ENCODE results near the gene PSMA5. TPM values are rescaled to one million over a fixed set of nuclear protein-coding genes. Genes with fewer than 3 reads are reported as not detected.
A peak's percentile ranks its signal among the peaks of the same experiment; 100 is the strongest.

PSMA5 gene
- total and polyA plus RNA-seq, 10 of the 15 experiments (the other 5 are each of a cell fraction or from before 2014, with no cell fraction given) = 58.7 to 271 (median 187) TPM

DNA sequence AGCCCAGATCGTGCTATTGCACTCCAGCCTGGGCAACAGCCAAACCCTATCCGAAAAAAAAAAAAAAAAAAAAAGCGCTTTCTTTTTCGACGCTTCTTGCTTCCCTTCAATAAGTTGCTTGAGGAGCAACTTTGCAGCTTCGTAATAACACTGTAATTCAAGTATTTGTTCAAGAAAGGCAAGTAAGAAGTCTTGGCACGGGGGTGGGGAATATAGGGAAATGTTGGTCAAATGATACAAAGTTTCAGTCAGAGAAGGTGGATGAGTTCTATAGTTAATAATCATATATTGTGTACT, 871 bp upstream of the PSMA5 start:
- POLR2A ChIA-PET = interaction anchor here (0.6 to 1.6 kb wide), 4 partner anchors 57 to 351 kb away, joined by 4 to 7 read pairs (median 4); partner anchors contain the start of genes ATXN7L2, CYB561D1 and SARS1

More for the DNA sequence above, 871 bp upstream of the PSMA5 start:
- Histone ChIP-seq H3K27ac (ENCODE audit: control insufficient read depth, insufficient read depth) (peak overlapping the region; percentile 89; the same call in 1 of the 2 replicates), H3K9me3 (replicated peaks; ENCODE audit: control insufficient read depth, insufficient read depth, low read length) (no peaks in the 10 kb centered on the region), H3K79me2 (ENCODE audit: control insufficient read depth, insufficient read depth, low read length) (peaks cover 44% of the 10 kb centered on the region), H2AFZ (ENCODE audit: control insufficient read depth, low read depth, low read length) (peak overlapping the region; percentile 91; the same call in 1 of the 2 replicates), H3K4me1 (ENCODE audit: control insufficient read depth, insufficient read depth, low read length) (no peaks in the 10 kb centered on the region; the same call in 1 of the 2 replicates), H3K4me3 (peak overlapping the region; percentile 98), H4K20me1 (ENCODE audit: control insufficient read depth, insufficient read depth) (no peaks in the 10 kb centered on the region), H3K9ac (ENCODE audit: control insufficient read depth, insufficient read depth, low read length) (peak overlapping the region; percentile 86), H3K27me3 (replicated peaks in 1 of 2; ENCODE audit: control insufficient read depth in 2 of 2, insufficient read depth in 2 of 2, low read length in 1 of 2) (no peaks in the 10 kb centered on the region), H3K4me2 (ENCODE audit: control insufficient read depth, insufficient read depth) (peak overlapping the region; percentile 85), H3K36me3 (ENCODE audit: control insufficient read depth in 2 of 2, insufficient read depth in 2 of 2, low read length in 1 of 2) (0 out of 4 replicates have a peak, but pooled peaks cover 0 to 3% of the 10 kb centered on the region in 2 experiments)
- SMC1A ChIA-PET (ENCODE audit: uncharacterized antibody, unreplicated experiment) = interaction anchor here (0.6 to 2.1 kb wide), 6 partner anchors 11 to 106 kb away, joined by 3 to 7 read pairs (median 4); partner anchors contain the start of gene ATXN7L2
- RAD21 ChIA-PET (ENCODE audit: unreplicated experiment) = interaction anchor here (0.6 to 2.2 kb wide), 5 partner anchors 29 to 818 kb away, joined by 3 to 9 read pairs (median 3); partner anchors contain the start of gene SORT1
- FAIRE-seq (no peak), DNase-seq (ENCODE audit: low read depth, low spot score) (no peak), ATAC-seq (no peak)
- BruUV-seq (replicated peaks) = no TSS peak
- in situ Hi-C loops (cut with MboI) = no loop called here
- CTCF ChIA-PET = interaction anchor here (0.9 to 4.2 kb wide), 5 partner anchors 27 to 607 kb away, joined by 3 to 32 read pairs (median 3); partner anchors contain the start of genes CYB561D1 and STRIP1
- intact Hi-C loops (cut with micrococcal nuclease; ENCODE audit: unreplicated experiment) = loop anchor here (5.0 to 10.0 kb wide), 2 partner anchors 105 to 908 kb away; partner anchors contain the start of gene RBM15
- under 1% methylated on average over 6 of the region's 7 CpGs for WGBS (ENCODE audit: insufficient coverage, insufficient replicate concordance, low lambda C conversion rate, missing lambda C conversion rate)
- TF ChIP-seq, protein P1, sequence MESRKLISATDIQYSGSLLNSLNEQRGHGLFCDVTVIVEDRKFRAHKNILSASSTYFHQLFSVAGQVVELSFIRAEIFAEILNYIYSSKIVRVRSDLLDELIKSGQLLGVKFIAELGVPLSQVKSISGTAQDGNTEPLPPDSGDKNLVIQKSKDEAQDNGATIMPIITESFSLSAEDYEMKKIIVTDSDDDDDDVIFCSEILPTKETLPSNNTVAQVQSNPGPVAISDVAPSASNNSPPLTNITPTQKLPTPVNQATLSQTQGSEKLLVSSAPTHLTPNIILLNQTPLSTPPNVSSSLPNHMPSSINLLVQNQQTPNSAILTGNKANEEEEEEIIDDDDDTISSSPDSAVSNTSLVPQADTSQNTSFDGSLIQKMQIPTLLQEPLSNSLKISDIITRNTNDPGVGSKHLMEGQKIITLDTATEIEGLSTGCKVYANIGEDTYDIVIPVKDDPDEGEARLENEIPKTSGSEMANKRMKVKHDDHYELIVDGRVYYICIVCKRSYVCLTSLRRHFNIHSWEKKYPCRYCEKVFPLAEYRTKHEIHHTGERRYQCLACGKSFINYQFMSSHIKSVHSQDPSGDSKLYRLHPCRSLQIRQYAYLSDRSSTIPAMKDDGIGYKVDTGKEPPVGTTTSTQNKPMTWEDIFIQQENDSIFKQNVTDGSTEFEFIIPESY (IDR thresholded peaks at IDR 0.05) = no peak
- no peak for TF ChIP-seq PAX8 (IDR thresholded peaks at IDR 0.05)
- TF ChIP-seq SMAD5 (IDR thresholded peaks at IDR 0.05; ENCODE audit: low read depth) = no peak
- no peak for TF ChIP-seq CHD1 (IDR thresholded peaks at IDR 0.05; ENCODE audit: low read depth, low read length)
- TF ChIP-seq STAT1 (conservative IDR thresholded peaks at IDR 0.05) = no peak
- TF ChIP-seq NFIC (IDR thresholded peaks at IDR 0.05; ENCODE audit: low read depth, low read length) = no peak
- no peak for TF ChIP-seq HCFC1 (IDR thresholded peaks at IDR 0.05; ENCODE audit: low read length)
- TF ChIP-seq EP300 (IDR thresholded peaks at IDR 0.05; ENCODE audit: borderline replicate concordance in 1 of 2, control insufficient read depth in 1 of 2, low read depth in 2 of 2, low read length in 2 of 2) = no peak
- TF ChIP-seq SUZ12 (IDR thresholded peaks at IDR 0.05; ENCODE audit: unreplicated experiment) = no peak
- TF ChIP-seq, protein P2, sequence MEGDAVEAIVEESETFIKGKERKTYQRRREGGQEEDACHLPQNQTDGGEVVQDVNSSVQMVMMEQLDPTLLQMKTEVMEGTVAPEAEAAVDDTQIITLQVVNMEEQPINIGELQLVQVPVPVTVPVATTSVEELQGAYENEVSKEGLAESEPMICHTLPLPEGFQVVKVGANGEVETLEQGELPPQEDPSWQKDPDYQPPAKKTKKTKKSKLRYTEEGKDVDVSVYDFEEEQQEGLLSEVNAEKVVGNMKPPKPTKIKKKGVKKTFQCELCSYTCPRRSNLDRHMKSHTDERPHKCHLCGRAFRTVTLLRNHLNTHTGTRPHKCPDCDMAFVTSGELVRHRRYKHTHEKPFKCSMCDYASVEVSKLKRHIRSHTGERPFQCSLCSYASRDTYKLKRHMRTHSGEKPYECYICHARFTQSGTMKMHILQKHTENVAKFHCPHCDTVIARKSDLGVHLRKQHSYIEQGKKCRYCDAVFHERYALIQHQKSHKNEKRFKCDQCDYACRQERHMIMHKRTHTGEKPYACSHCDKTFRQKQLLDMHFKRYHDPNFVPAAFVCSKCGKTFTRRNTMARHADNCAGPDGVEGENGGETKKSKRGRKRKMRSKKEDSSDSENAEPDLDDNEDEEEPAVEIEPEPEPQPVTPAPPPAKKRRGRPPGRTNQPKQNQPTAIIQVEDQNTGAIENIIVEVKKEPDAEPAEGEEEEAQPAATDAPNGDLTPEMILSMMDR (IDR thresholded peaks at IDR 0.05 in 2 of 3, conservative IDR thresholded peaks at IDR 0.05 in 1 of 3; ENCODE audit: control insufficient read depth in 2 of 3, extremely low read depth in 1 of 3, insufficient read depth in 1 of 3, low read depth in 3 of 3, low read length in 3 of 3) = no peak
- no peak for TF ChIP-seq FOS (IDR thresholded peaks at IDR 0.05; ENCODE audit: borderline replicate concordance, extremely low read depth, insufficient read length)
- TF ChIP-seq, protein P3, sequence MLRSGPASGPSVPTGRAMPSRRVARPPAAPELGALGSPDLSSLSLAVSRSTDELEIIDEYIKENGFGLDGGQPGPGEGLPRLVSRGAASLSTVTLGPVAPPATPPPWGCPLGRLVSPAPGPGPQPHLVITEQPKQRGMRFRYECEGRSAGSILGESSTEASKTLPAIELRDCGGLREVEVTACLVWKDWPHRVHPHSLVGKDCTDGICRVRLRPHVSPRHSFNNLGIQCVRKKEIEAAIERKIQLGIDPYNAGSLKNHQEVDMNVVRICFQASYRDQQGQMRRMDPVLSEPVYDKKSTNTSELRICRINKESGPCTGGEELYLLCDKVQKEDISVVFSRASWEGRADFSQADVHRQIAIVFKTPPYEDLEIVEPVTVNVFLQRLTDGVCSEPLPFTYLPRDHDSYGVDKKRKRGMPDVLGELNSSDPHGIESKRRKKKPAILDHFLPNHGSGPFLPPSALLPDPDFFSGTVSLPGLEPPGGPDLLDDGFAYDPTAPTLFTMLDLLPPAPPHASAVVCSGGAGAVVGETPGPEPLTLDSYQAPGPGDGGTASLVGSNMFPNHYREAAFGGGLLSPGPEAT (IDR thresholded peaks at IDR 0.05; ENCODE audit: low read depth) = no peak
- no peak for TF ChIP-seq SIX5 (IDR thresholded peaks at IDR 0.05; ENCODE audit: low read depth, low read length, severe bottlenecking)
- no peak for TF ChIP-seq SREBF2 (IDR thresholded peaks at IDR 0.05; ENCODE audit: low read length)
- TF ChIP-seq MEF2B (IDR thresholded peaks at IDR 0.05; ENCODE audit: partially characterized antibody, poor library complexity, severe bottlenecking) = no peak
- TF ChIP-seq NFXL1 (IDR thresholded peaks at IDR 0.05; ENCODE audit: borderline replicate concordance) = no peak
- no peak for TF ChIP-seq YBX1 (IDR thresholded peaks at IDR 0.05)
- no peak for TF ChIP-seq CREB1 (IDR thresholded peaks at IDR 0.05; ENCODE audit: low read depth)
